Measurements from ENCODE around the gene CELF4. TPM values are rescaled to one million over a fixed set of nuclear protein-coding genes. Genes with fewer than 3 reads are reported as not detected.

Gene CELF4
- total RNA-seq, 1 experiment from 2014 or later: 0.40 TPM

DNA sequence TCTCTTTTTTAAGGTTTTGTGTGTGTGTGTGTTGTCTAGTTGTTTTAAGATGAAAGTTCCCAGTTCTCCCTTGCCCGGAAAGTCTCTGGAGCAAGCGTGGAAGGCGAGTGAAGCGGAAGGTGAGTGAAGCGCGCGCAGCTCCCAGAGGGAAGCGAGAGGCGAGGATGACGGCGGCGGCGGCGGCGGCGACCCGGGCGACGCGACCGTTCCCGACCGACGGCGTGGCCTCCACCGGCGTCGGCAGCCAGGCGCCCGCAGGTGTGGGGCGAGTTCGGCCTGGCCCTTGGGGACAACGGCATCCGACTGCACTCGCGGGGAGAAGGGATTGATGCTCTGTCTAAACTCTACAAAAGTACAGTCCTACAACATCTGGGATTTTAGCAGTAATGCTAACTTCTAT lies 321.9 kb downstream of the CELF4 start:
- no peaks in the 10 kb centered on the region for H3K9me2 ChIP-seq (replicated peaks; ENCODE audit: low read length)
- H3K4me1 ChIP-seq (ENCODE audit: insufficient read depth, low read length): no peaks in the 10 kb centered on the region
- no peak overlapping the region for H3K4me2 ChIP-seq (ENCODE audit: low read length)
- no peaks in the 10 kb centered on the region for H4K20me1 ChIP-seq (ENCODE audit: low read length)
- no peaks in the 10 kb centered on the region for H3K79me2 ChIP-seq (ENCODE audit: low read length)
- no peaks in the 10 kb centered on the region for H3F3A ChIP-seq (ENCODE audit: low read length, unreplicated experiment)
- DNase-seq: no peak
- no peak overlapping the region for H3K4me3 ChIP-seq (ENCODE audit: low read length)
- no peak for ATAC-seq
- no peak overlapping the region for H2AFZ ChIP-seq (ENCODE audit: low read length)
- H3K36me3 ChIP-seq (ENCODE audit: low read depth, low read length): no peaks in the 10 kb centered on the region
- intact Hi-C loops (cut with micrococcal nuclease): no loop called here
- CTCF ChIA-PET: no interaction called here
- TF ChIP-seq EZH2phosphoT487 (IDR thresholded peaks at IDR 0.05; ENCODE audit: borderline replicate concordance, low read length): no peak
- no peak overlapping the region for H3K27ac ChIP-seq (ENCODE audit: low read length)
- H3K27me3 ChIP-seq (ENCODE audit: low read length): no peaks in the 10 kb centered on the region
- no peaks in the 10 kb centered on the region for H3K9me3 ChIP-seq (ENCODE audit: low read length)
- BruUV-seq (replicated peaks): no TSS peak
- no peak overlapping the region for H3K9ac ChIP-seq (ENCODE audit: low read length)
- POLR2A ChIA-PET (ENCODE audit: unreplicated experiment): no interaction called here

DNA sequence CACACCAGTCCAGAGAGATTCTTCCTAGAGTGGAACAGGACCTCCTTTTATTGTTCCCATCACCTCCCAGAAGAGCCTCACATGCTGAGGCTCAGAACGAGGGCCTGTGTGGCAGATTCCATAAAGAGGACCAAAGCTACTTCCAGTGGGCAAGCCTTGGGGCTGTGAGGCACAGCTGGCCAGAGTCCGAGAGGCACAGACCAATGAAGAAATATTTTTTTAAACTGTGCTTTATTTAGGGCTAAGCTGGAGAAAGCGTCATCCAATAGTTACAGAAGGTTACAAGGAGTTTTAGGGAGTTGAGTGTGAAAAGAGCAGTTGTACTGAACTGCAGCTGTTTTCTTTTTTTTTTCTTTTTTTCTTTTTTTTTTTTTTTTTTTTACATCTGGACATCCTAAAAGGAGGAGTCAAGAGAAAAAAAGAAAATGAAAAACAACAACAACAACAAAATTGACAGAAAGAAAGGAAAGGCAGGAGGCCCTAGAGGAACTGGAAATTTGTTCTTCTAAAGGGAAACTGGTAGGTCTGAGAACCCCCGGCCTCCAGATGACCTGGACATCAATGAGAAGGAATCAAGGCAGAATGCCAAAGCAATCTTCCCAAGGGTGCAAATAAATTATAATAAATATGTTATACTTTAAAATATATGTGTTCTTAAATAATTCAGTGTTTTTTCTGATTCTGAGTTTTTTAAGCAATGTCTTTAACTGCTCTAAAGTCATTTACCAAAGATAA lies 322.6 kb downstream of the CELF4 start:
- no peaks in the 10 kb centered on the region for H3K4me1 ChIP-seq (ENCODE audit: insufficient read depth, low read length)
- H4K20me1 ChIP-seq (ENCODE audit: low read length): no peaks in the 10 kb centered on the region
- H3K9ac ChIP-seq (ENCODE audit: low read length): no peak overlapping the region
- intact Hi-C loops (cut with micrococcal nuclease): no loop called here
- H3K4me2 ChIP-seq (ENCODE audit: low read length): no peak overlapping the region
- H3K79me2 ChIP-seq (ENCODE audit: low read length): no peaks in the 10 kb centered on the region
- BruUV-seq (replicated peaks): no TSS peak
- no peaks in the 10 kb centered on the region for H3K36me3 ChIP-seq (ENCODE audit: low read depth, low read length)
- no peak overlapping the region for H2AFZ ChIP-seq (ENCODE audit: low read length)
- H3K27ac ChIP-seq (ENCODE audit: low read length): no peak overlapping the region
- H3K9me3 ChIP-seq (ENCODE audit: low read length): no peaks in the 10 kb centered on the region
- H3K4me3 ChIP-seq (ENCODE audit: low read length): no peak overlapping the region
- no peaks in the 10 kb centered on the region for H3K9me2 ChIP-seq (replicated peaks; ENCODE audit: low read length)
- CTCF ChIA-PET: no interaction called here
- H3F3A ChIP-seq (ENCODE audit: low read length, unreplicated experiment): no peaks in the 10 kb centered on the region
- no peak for ATAC-seq
- TF ChIP-seq, protein P1, sequence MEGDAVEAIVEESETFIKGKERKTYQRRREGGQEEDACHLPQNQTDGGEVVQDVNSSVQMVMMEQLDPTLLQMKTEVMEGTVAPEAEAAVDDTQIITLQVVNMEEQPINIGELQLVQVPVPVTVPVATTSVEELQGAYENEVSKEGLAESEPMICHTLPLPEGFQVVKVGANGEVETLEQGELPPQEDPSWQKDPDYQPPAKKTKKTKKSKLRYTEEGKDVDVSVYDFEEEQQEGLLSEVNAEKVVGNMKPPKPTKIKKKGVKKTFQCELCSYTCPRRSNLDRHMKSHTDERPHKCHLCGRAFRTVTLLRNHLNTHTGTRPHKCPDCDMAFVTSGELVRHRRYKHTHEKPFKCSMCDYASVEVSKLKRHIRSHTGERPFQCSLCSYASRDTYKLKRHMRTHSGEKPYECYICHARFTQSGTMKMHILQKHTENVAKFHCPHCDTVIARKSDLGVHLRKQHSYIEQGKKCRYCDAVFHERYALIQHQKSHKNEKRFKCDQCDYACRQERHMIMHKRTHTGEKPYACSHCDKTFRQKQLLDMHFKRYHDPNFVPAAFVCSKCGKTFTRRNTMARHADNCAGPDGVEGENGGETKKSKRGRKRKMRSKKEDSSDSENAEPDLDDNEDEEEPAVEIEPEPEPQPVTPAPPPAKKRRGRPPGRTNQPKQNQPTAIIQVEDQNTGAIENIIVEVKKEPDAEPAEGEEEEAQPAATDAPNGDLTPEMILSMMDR (conservative IDR thresholded peaks at IDR 0.05; ENCODE audit: low read depth, low read length): no peak
- no peak for TF ChIP-seq EZH2 (IDR thresholded peaks at IDR 0.05; ENCODE audit: low read length, unreplicated experiment)
- no peak for TF ChIP-seq EZH2phosphoT487 (IDR thresholded peaks at IDR 0.05; ENCODE audit: borderline replicate concordance, low read length)
- POLR2A ChIA-PET (ENCODE audit: unreplicated experiment): no interaction called here
- no peak for DNase-seq
- no peaks in the 10 kb centered on the region for H3K27me3 ChIP-seq (ENCODE audit: low read length)

DNA sequence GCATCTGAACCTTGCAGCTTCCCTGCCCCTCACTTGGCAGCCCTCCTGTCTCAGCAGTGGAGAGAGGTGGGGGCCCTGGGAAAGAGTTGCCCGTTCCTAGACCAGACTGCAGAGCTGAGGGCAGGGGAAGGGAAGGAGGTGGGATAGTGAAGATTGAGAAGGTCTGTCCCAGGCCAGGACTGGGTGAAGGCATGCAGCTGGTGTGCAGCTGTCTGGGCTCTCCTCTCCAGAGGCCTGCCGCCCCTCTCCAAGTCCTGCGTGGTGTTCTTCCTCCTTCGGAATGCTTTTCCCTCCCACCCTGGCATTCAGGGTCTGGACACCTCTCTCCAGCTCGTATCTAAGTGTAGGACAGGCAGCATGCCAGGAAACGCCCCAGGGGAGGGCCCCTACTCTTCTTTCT lies 323.5 kb downstream of the CELF4 start:
- no peak for ATAC-seq
- H3K27ac ChIP-seq (ENCODE audit: low read length): no peak overlapping the region
- no peak overlapping the region for H3K4me2 ChIP-seq (ENCODE audit: low read length)
- ChIA-PET CTCF (no interaction called here), POLR2A (ENCODE audit: unreplicated experiment) (no interaction called here)
- no peak for TF ChIP-seq EZH2phosphoT487 (IDR thresholded peaks at IDR 0.05; ENCODE audit: borderline replicate concordance, low read length)
- no peaks in the 10 kb centered on the region for H3K79me2 ChIP-seq (ENCODE audit: low read length)
- H3K27me3 ChIP-seq (ENCODE audit: low read length): no peaks in the 10 kb centered on the region
- no peak overlapping the region for H3K4me3 ChIP-seq (ENCODE audit: low read length)
- H2AFZ ChIP-seq (ENCODE audit: low read length): no peak overlapping the region
- H3K9me2 ChIP-seq (replicated peaks; ENCODE audit: low read length): no peaks in the 10 kb centered on the region
- no peaks in the 10 kb centered on the region for H4K20me1 ChIP-seq (ENCODE audit: low read length)
- no TSS peak for BruUV-seq (replicated peaks)
- no peaks in the 10 kb centered on the region for H3K9me3 ChIP-seq (ENCODE audit: low read length)
- intact Hi-C loops (cut with micrococcal nuclease): no loop called here
- H3F3A ChIP-seq (ENCODE audit: low read length, unreplicated experiment): no peaks in the 10 kb centered on the region
- no peak for DNase-seq
- no peaks in the 10 kb centered on the region for H3K36me3 ChIP-seq (ENCODE audit: low read depth, low read length)
- H3K9ac ChIP-seq (ENCODE audit: low read length): no peak overlapping the region
- H3K4me1 ChIP-seq (ENCODE audit: insufficient read depth, low read length): no peaks in the 10 kb centered on the region

Data from PC-3 (cell line).